A549 (cell line): ENCODE results near the gene CYP1A1. TPM values are rescaled to one million over a fixed set of nuclear protein-coding genes. Genes with fewer than 3 reads are reported as not detected.

Source experiments
- ATAC-seq, 2 experiments: fragments of 200-7000 bp in 1 of 2; fragments of >200 bp in 1 of 2; cut with Nextera tagmentation in 1 of 2; cut with Tn5 transposase in 1 of 2; 3 replicates each; pipeline versions ENCODE4 v1.8.0 to v1.9.1; 2018 to 2020; ENCODE audit warnings: mild to moderate bottlenecking in 1 of 2, moderate library complexity in 1 of 2
- CTCF ChIA-PET: fragments of 300-600 bp; sonication (Branson Sonifier 250); formaldehyde crosslinking; extraction: SDS; loops from one replicate; lab custom pipeline; 2021; ENCODE audit warnings: antibody characterized with exemption, inconsistent platforms; lab: Yijun Ruan, JAX
- POLR2A ChIA-PET: fragments of 350-600 bp; formaldehyde crosslinking; extraction: SDS; loops from one replicate; lab custom pipeline; 2021; ENCODE audit warnings: antibody characterized with exemption, inconsistent platforms; lab: Yijun Ruan, JAX
- DNase-seq, 2 experiments: peaks; one replicate each; pipeline versions ENCODE4 v3.0.0 to v3.0.0-alpha.2; 2011 to 2016; ENCODE audit warnings: low read depth in 1 of 2, low spot score in 1 of 2
- FAIRE-seq: peaks from 2 replicates; lab custom pipeline; 2011; peaks lifted over from hg19 to GRCh38; lab: Jason Lieb, UNC
- H3K27ac ChIP-seq, 2 experiments: fragments of >200 bp; sonication (Bioruptor Twin); formaldehyde crosslinking; 3 replicates each; pipeline ENCODE4 v1.5.1; 2016 to 2017
- H3K4me1 ChIP-seq: fragments of >200 bp; sonication (Bioruptor Twin); formaldehyde crosslinking; 3 replicates; pipeline ENCODE4 v1.6.1; 2016
- H3K4me2 ChIP-seq: fragments of >200 bp; sonication (Bioruptor Twin); formaldehyde crosslinking; 3 replicates; pipeline ENCODE4 v1.6.1; 2016
- H3K4me3 ChIP-seq: fragments of >200 bp; sonication (Bioruptor Twin); formaldehyde crosslinking; 3 replicates; pipeline ENCODE4 v1.5.1; 2016
- H3K9me3 ChIP-seq: fragments of >200 bp; sonication (Bioruptor Twin); formaldehyde crosslinking; 3 replicates; pipeline ENCODE4 v1.6.1; 2016
- CBX8 ChIP-seq: fragments of 200-600 bp; sonication (generic); IDR thresholded peaks from 2 replicates; pipeline ENCODE4 v1.6.1; 2016
- CEBPB ChIP-seq, 2 experiments: fragments of >200 bp in 1 of 2; sonication (Bioruptor Twin) in 1 of 2; formaldehyde crosslinking in 1 of 2; IDR thresholded peaks; 2 replicates each; pipeline ENCODE4 v1.6.1; 2012 to 2016
- CTCF ChIP-seq: fragments of >200 bp; sonication (Bioruptor Twin); formaldehyde crosslinking; IDR thresholded peaks from 3 replicates; pipeline ENCODE4 v1.5.1; 2016
- EHF ChIP-seq: fragments of 250-450 bp; sonication (Bioruptor Pico); IDR thresholded peaks from 2 replicates; pipeline ENCODE4 v1.5.0; 2020; ENCODE audit warnings: mild to moderate bottlenecking
- EHMT2 ChIP-seq: fragments of 200-600 bp; sonication (generic); IDR thresholded peaks from 2 replicates; pipeline ENCODE4 v1.6.1; 2016; ENCODE audit warnings: antibody characterized with exemption, low read depth, mild to moderate bottlenecking, moderate library complexity
- FOSL2 ChIP-seq, 2 experiments: fragments of 450-650 bp in 1 of 2; fragments of >200 bp in 1 of 2; sonication (Bioruptor Twin) in 1 of 2; formaldehyde crosslinking; IDR thresholded peaks; 2 replicates each; pipeline versions ENCODE4 v1.5.0 to v1.6.1; 2016 to 2020; ENCODE audit warnings: mild to moderate bottlenecking in 1 of 2, moderate library complexity in 1 of 2
- FOXS1 ChIP-seq: fragments of 250-450 bp; sonication (Bioruptor Pico); IDR thresholded peaks from 2 replicates; pipeline ENCODE4 v1.5.0; 2020; ENCODE audit warnings: mild to moderate bottlenecking, moderate library complexity
- PBX3 ChIP-seq: IDR thresholded peaks from 2 replicates; pipeline ENCODE4 v1.6.1; 2012
- PHF8 ChIP-seq: fragments of 200-600 bp; sonication (generic); IDR thresholded peaks from 2 replicates; pipeline ENCODE4 v1.6.1; 2016; ENCODE audit warnings: low read depth, mild to moderate bottlenecking, antibody characterized with exemption, moderate library complexity, borderline replicate concordance
- POLR2A ChIP-seq: IDR thresholded peaks from 2 replicates; pipeline ENCODE4 v1.6.1; 2012; ENCODE audit warnings: mild to moderate bottlenecking, low read length
- RAD21 ChIP-seq, 2 experiments: fragments of >200 bp in 1 of 2; sonication (Bioruptor Twin) in 1 of 2; formaldehyde crosslinking in 1 of 2; IDR thresholded peaks in 1 of 2; conservative IDR thresholded peaks in 1 of 2; 2 replicates in 1 of 2; 3 replicates in 1 of 2; pipeline ENCODE4 v1.6.1; 2012 to 2018; ENCODE audit warnings: inconsistent platforms in 1 of 2
- RCOR1 ChIP-seq: fragments of 150-350 bp; IDR thresholded peaks from 2 replicates; pipeline ENCODE4 v1.6.1; 2014; ENCODE audit warnings: antibody characterized with exemption, low read length, low read depth
- REST ChIP-seq: fragments of 200-600 bp; sonication (generic); IDR thresholded peaks from 2 replicates; pipeline ENCODE4 v1.6.1; 2016; ENCODE audit warnings: antibody characterized with exemption, mild to moderate bottlenecking, moderate library complexity
- SREBF2 ChIP-seq: fragments of 450-650 bp; IDR thresholded peaks from 2 replicates; pipeline ENCODE4 v1.6.1; 2014; ENCODE audit warnings: mild to moderate bottlenecking, moderate library complexity
- USF2 ChIP-seq: fragments of 450-650 bp; IDR thresholded peaks from 2 replicates; pipeline ENCODE4 v1.6.1; 2014; ENCODE audit warnings: antibody characterized with exemption
- ZC3H11A ChIP-seq: fragments of 450-650 bp; IDR thresholded peaks from 2 replicates; pipeline ENCODE4 v1.6.1; 2014; ENCODE audit warnings: antibody characterized with exemption, mild to moderate bottlenecking
- WGBS: methylation state at CpG from one replicate; pipeline ENCODE4 v1.1.6; 2017; ENCODE audit errors: missing lambda C conversion rate; 5-methylcytosine and 5-hydroxymethylcytosine counted together
- polyA minus RNA-seq: library from RNA; depleted of rRNA, polyadenylated mRNA; stranded (reverse); fragments of >200 nt; gene quantifications from 2 replicates; pipeline ENCODE4 v1.2.3, GENCODE V29; 2011; rRNA and poly(A)+ RNA removed
- polyA plus RNA-seq, 4 experiments: library from polyadenylated mRNA; depleted of rRNA in 3 of 4; stranded (reverse); fragments of >200 nt; fragmentation: RNase III in 1 of 4; extraction: RNeasy Plus Mini Kit Qiagen cat#74134 plus additional on column Dnase treatment in 1 of 4; gene quantifications; 2 replicates in 3 of 4; 3 replicates in 1 of 4; pipeline ENCODE4 v1.2.3, GENCODE V29; 2011 to 2017

The CYP1A1 gene
- polyA plus RNA-seq (2011; rRNA removed) (0.22 and 0.25 TPM in 2 replicates), polyA plus RNA-seq (2017; fragmentation: RNase III; extraction: RNeasy Plus Mini Kit Qiagen cat#74134 plus additional on column Dnase treatment) (0.46 to 0.62 TPM (median 0.50 TPM) in 3 replicates), polyA minus RNA-seq (0.17 and 0.29 TPM in 2 replicates)
- 0.78 and 0.89 TPM in 2 replicates for polyA plus RNA-seq (2012; cell fraction: cytosol; rRNA removed)
- polyA plus RNA-seq (2012; cell fraction: nucleus; rRNA removed) = 1.1 and 1.3 TPM in 2 replicates

GRCh38 chr15:74725225-74725774 lies at the start of gene CYP1A1:
Gene CYP1A1, minus strand, starts transcription at chr15:74725528. Its CDS starts 2,431 bp downstream, at chr15:74723097.
- Histone ChIP-seq H3K27ac (peak within 1 kb of the TSS; percentile 58 to 73; a peak in 5 of 6 replicates), H3K4me2 (peak within 1 kb of the TSS; percentile 92), H3K9me3 (no peaks in the 10 kb centered on the region), H3K4me3 (peak within 1 kb of the TSS; percentile 46), H3K4me1 (peaks cover 4% of the 10 kb centered on the region; the same call in 1 of the 3 replicates)
- ChIA-PET POLR2A (interaction anchor here (0.7 kb wide), 1 partner anchor 478 kb away, joined by 3 read pairs; no protein-coding TSS in a partner anchor), CTCF (interaction anchor here (0.8 to 2.9 kb wide), 4 partner anchors 10 to 93 kb away, joined by 3 to 11 read pairs (median 6); no protein-coding TSS in a partner anchor)
- no peak for FAIRE-seq
- peak; percentile 89 for ATAC-seq
- TF ChIP-seq FOSL2 (IDR thresholded peaks at IDR 0.05) (no peak), FOSL2 (CRISPR knock-in tag; IDR thresholded peaks at IDR 0.05) (no peak), CBX8 (no peak), REST (no peak), CTCF (no peak), PHF8 (no peak), RCOR1 (no peak), POLR2A (no peak), EHMT2 (no peak), EHF (CRISPR knock-in tag) (no peak), PBX3 (no peak), FOXS1 (CRISPR knock-in tag) (no peak)
- WGBS = no CpG with 5 or more reads among the region's 10 CpGs
- peak in 1 of 2 experiments; percentile 44 for DNase-seq

- DNase-seq (no peak), ATAC-seq (no peak), FAIRE-seq (no peak)
- H3K4me2 ChIP-seq = no peak overlapping the region
- no peaks in the 10 kb centered on the region for H3K4me1 ChIP-seq
- WGBS = 48% methylated on average over 5 of the region's 5 CpGs
- no peak overlapping the region for H3K27ac ChIP-seq
- no peaks in the 10 kb centered on the region for H3K9me3 ChIP-seq
- POLR2A ChIA-PET = no interaction called here
- no peak overlapping the region for H3K4me3 ChIP-seq
- TF ChIP-seq USF2 = no peak
- TF ChIP-seq SREBF2 = no peak
- TF ChIP-seq ZC3H11A = no peak
- no peak for TF ChIP-seq RAD21 (conservative IDR thresholded peaks at IDR 0.05 in 1 of 2, IDR thresholded peaks at IDR 0.05 in 1 of 2)
- peak; percentile 71 to 75; a peak in 3 of 4 replicates for TF ChIP-seq CEBPB (IDR thresholded peaks at IDR 0.05)
- CTCF ChIA-PET = interaction anchor here (0.8 to 65.6 kb wide), 5 partner anchors 7 to 214 kb away, joined by 4 to 1908 read pairs (median 238); partner anchors contain the start of genes CPLX3, CSK, LMAN1L and ULK3
Observed at GRCh38 chr15:74773731-74774252, 48.5 kb upstream of the CYP1A1 start.
